LNCAP (cell line): ENCODE measurements around the gene PRSS48.

Experiments
- TF ChIP-seq, protein P1 (sequence below): fragments of 450-650 bp; IDR thresholded peaks from 2 replicates; pipeline ENCODE4 v1.5.1; 2017; ENCODE audit warnings: mild to moderate bottlenecking

PRSS48 gene

GRCh38 chr4:151324124-151324751, 47.3 kb downstream of the PRSS48 start:
- TF ChIP-seq, protein P1, sequence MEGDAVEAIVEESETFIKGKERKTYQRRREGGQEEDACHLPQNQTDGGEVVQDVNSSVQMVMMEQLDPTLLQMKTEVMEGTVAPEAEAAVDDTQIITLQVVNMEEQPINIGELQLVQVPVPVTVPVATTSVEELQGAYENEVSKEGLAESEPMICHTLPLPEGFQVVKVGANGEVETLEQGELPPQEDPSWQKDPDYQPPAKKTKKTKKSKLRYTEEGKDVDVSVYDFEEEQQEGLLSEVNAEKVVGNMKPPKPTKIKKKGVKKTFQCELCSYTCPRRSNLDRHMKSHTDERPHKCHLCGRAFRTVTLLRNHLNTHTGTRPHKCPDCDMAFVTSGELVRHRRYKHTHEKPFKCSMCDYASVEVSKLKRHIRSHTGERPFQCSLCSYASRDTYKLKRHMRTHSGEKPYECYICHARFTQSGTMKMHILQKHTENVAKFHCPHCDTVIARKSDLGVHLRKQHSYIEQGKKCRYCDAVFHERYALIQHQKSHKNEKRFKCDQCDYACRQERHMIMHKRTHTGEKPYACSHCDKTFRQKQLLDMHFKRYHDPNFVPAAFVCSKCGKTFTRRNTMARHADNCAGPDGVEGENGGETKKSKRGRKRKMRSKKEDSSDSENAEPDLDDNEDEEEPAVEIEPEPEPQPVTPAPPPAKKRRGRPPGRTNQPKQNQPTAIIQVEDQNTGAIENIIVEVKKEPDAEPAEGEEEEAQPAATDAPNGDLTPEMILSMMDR, result no peak

GRCh38 chr4:151324752-151325110, 47.8 kb downstream of the PRSS48 start:
- TF ChIP-seq, protein P1, result no peak

DNA sequence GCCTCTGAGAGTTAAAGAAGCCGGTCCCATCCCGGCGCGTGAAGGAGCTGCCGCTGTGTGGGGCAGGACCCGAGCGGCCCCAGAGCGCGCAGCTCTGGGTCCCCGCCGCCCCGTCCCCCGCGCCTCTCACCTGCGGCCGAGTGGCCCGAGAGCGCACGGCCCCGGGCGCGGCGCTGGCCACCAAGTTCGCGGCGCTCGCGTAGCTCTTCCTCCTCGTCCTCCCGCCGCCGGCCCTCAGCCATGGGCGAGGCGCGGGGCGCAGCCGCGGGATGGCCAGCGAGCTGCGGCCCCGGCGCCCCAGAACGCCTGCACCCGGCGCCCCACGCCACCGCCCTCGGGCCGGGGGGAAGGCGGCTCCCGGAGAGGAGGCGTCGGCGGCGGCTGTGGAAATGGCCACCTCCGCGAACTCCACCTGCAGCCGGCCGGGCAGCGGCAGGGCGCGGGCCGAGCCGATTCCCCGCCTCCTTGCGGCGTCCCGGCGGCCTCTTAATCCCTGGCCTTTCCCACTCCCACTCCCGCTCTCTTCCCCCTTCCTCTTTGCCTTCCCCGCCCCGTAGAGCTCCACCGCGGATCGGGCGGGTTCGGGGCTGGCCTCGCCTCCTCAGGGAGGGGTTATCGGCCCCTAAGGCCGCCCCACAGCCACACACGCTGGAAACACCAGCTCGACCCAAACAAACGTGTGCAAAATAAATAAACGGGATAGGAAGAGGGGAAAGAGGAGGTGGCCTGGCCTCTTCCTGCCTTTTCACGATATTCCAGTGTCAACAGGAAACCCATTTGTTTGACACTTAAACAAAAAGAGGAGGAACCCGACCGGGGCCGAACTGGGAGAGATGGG, 48.4 kb downstream of the PRSS48 start, which contains the start of gene SH3D19:
SH3D19 (minus strand) TSS at position 495 of the 838 bp plus-strand sequence; CDS start at position 242, 253 bp downstream.
- TF ChIP-seq, protein P1, result no peak

GRCh38 chr4:151325949-151326246, 48.9 kb downstream of the PRSS48 start:
- TF ChIP-seq, protein P1, result no peak

GRCh38 chr4:151329217-151330007, 52.5 kb downstream of the PRSS48 start:
- TF ChIP-seq, protein P1, result no peak

DNA sequence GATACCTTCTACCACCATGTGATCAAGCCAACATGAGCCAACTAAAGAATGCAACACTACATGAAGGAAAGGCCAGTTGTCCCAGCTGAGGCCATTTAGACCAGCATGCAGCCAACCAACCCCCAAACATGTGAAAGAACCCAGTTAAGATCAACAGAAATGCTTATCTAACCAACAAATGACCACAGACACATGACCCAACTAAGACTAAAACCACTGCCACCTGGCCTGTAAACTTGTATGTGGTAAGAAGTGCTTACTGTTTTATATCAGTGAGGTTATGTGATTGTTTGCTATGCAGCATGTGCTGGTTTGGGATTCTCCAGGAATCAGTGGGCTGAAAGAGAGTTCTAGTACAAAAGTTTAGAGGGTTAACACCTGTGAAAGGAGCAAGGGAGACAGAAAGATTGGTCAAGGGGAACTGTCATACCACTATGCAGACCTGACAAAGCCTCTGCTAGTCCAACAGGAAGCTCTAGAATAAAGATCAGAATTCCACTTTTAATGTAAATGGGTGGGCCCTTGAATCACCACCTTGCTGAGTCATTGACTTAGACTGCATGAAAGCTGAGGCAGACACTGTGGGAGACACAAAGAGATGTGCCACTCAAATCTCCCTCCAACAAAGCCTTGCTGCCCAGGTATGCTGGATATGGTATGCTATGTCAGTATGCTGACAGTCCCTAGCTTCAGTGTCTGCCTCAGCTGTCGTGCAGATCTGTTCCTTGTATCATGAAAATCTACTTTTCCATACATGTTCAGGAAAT, 54.5 kb downstream of the PRSS48 start:
- TF ChIP-seq, protein P1, result no peak

DNA sequence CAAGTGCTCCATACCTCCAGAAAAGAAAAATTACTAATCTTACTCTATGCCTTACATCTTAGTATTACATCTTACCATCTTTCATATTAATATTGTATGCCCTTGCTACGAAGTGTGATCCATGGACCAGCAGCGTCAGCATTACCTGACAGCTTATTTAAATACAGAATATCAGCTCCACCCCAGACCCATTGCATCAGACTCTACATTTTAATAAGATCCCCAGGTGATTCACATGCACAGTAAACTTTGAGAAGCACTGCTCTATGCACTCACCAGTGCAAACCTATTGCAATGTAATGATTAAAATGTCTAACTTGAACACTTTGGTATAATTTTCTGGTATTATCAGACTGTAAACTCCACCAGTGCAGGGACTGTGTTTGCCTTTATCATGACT, 62.5 kb downstream of the PRSS48 start:
- TF ChIP-seq, protein P1, result no peak
